Measurements from ENCODE around the gene TNRC6C. TPM values are rescaled to one million over a fixed set of nuclear protein-coding genes. Genes with fewer than 3 reads are reported as not detected.

Gene TNRC6C
- total and polyA plus RNA-seq, 2 experiments from 2014 or later, result 10.1 to 16.6 TPM

DNA sequence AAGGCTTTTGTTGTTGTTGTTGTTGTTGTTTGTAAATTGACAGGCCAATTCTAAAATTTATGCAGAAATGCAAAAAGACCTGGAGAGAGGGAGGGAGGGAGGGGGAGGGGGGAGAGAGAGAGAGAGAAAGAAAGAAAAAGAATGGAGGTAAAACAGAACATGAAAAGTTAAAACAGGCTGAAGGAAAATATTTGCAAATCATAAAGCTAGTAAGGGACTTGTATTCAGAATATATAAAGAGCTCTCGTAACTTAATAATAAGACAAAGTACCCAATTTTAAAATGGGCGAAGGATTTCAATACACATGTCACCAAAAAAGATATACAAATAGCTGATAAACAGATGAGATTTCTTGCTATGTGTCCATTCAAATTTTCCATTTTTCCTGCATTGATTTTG, 15.4 kb downstream of the TNRC6C start (continued):
- no peak for TF ChIP-seq EZH2 (IDR thresholded peaks at IDR 0.05; ENCODE audit: low read depth, unreplicated experiment)
- TF ChIP-seq POLR2AphosphoS5 (IDR thresholded peaks at IDR 0.05; ENCODE audit: low read depth), result no peak
- TF ChIP-seq ZNF114 (CRISPR knock-in tag; IDR thresholded peaks at IDR 0.05), result no peak
- TF ChIP-seq JUNB (IDR thresholded peaks at IDR 0.05; ENCODE audit: unreplicated experiment), result no peak
- no peak for TF ChIP-seq STAT1 (IDR thresholded peaks at IDR 0.05; ENCODE audit: unreplicated experiment)
- TF ChIP-seq EZH2phosphoT487 (IDR thresholded peaks at IDR 0.05; ENCODE audit: unreplicated experiment), result no peak
- no peak for TF ChIP-seq CREB1 (CRISPR knock-in tag; IDR thresholded peaks at IDR 0.05; ENCODE audit: low read depth)

DNA sequence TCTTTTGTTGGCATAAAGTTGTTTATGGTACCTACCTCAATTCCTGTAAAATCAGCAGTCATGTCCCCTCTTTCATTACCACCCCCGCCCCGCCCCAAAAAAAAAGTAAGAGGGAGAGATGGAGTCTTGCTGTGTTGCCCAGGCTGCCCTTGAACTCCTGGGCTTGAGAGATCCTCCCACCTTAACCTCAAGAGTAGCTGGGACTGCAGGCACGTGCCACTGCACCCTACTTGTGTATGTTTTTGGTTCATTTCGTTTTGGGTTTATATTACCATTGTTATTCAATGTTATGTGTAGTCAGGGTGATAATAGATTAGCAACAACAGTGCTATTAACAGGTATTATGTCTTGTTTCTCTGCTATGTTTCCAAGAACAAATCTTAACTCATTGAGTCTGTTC, 15.9 kb downstream of the TNRC6C start:
- Mint-ChIP-seq H3K4me1 (peaks cover 41% of the 10 kb centered on the region), H3K27me3 (ENCODE audit: insufficient read depth, low read depth, poor library complexity) (peaks cover 7% of the 10 kb centered on the region), H3K27ac (no peak overlapping the region), H3K9me3 (no peaks in the 10 kb centered on the region), H3K36me3 (ENCODE audit: low read depth) (no peaks in the 10 kb centered on the region), H3K4me3 (no peak overlapping the region)
- DNase-seq (ENCODE audit: low spot score) (no peak), ATAC-seq (no peak)
- Histone ChIP-seq H3K79me2 (replicated peaks; ENCODE audit: insufficient read depth) (peaks cover 96% of the 10 kb centered on the region), H4K20me1 (replicated peaks; ENCODE audit: insufficient read depth) (peaks cover 47% of the 10 kb centered on the region), H3K36me3 (ENCODE audit: insufficient read depth) (no peaks in the 10 kb centered on the region), H3K27ac (ENCODE audit: low read depth) (no peak overlapping the region), H3K4me3 (no peak overlapping the region), H3K9me2 (ENCODE audit: insufficient read depth) (no peaks in the 10 kb centered on the region), H3K27me3 (ENCODE audit: insufficient read depth) (no peaks in the 10 kb centered on the region), H3F3A (replicated peaks; ENCODE audit: low read depth) (no peaks in the 10 kb centered on the region), H3K4me1 (ENCODE audit: insufficient read depth) (peaks cover 25% of the 10 kb centered on the region), H2AFZ (no peak overlapping the region), H3K4me2 (peak overlapping the region; percentile 29; the same call in 1 of the 2 replicates)
- no peak for TF ChIP-seq EZH2 (IDR thresholded peaks at IDR 0.05; ENCODE audit: low read depth, unreplicated experiment)
- TF ChIP-seq POLR2AphosphoS5 (IDR thresholded peaks at IDR 0.05; ENCODE audit: low read depth), result no peak
- TF ChIP-seq REST (IDR thresholded peaks at IDR 0.05; ENCODE audit: unreplicated experiment), result no peak
- TF ChIP-seq, protein P1, sequence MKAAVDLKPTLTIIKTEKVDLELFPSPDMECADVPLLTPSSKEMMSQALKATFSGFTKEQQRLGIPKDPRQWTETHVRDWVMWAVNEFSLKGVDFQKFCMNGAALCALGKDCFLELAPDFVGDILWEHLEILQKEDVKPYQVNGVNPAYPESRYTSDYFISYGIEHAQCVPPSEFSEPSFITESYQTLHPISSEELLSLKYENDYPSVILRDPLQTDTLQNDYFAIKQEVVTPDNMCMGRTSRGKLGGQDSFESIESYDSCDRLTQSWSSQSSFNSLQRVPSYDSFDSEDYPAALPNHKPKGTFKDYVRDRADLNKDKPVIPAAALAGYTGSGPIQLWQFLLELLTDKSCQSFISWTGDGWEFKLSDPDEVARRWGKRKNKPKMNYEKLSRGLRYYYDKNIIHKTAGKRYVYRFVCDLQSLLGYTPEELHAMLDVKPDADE (IDR thresholded peaks at IDR 0.05), result no peak
- TF ChIP-seq EZH2phosphoT487 (IDR thresholded peaks at IDR 0.05; ENCODE audit: unreplicated experiment), result no peak
- TF ChIP-seq ZNF114 (CRISPR knock-in tag; IDR thresholded peaks at IDR 0.05), result no peak
- no peak for TF ChIP-seq NANOG (IDR thresholded peaks at IDR 0.05; ENCODE audit: borderline replicate concordance)
- no peak for TF ChIP-seq CREB1 (CRISPR knock-in tag; IDR thresholded peaks at IDR 0.05; ENCODE audit: low read depth)
- TF ChIP-seq ZNF331 (CRISPR knock-in tag; IDR thresholded peaks at IDR 0.05; ENCODE audit: low read depth), result no peak
- TF ChIP-seq, protein P2, sequence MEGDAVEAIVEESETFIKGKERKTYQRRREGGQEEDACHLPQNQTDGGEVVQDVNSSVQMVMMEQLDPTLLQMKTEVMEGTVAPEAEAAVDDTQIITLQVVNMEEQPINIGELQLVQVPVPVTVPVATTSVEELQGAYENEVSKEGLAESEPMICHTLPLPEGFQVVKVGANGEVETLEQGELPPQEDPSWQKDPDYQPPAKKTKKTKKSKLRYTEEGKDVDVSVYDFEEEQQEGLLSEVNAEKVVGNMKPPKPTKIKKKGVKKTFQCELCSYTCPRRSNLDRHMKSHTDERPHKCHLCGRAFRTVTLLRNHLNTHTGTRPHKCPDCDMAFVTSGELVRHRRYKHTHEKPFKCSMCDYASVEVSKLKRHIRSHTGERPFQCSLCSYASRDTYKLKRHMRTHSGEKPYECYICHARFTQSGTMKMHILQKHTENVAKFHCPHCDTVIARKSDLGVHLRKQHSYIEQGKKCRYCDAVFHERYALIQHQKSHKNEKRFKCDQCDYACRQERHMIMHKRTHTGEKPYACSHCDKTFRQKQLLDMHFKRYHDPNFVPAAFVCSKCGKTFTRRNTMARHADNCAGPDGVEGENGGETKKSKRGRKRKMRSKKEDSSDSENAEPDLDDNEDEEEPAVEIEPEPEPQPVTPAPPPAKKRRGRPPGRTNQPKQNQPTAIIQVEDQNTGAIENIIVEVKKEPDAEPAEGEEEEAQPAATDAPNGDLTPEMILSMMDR (conservative IDR thresholded peaks at IDR 0.05; ENCODE audit: low read depth in 2 of 2), result no peak
- TF ChIP-seq, protein P3, sequence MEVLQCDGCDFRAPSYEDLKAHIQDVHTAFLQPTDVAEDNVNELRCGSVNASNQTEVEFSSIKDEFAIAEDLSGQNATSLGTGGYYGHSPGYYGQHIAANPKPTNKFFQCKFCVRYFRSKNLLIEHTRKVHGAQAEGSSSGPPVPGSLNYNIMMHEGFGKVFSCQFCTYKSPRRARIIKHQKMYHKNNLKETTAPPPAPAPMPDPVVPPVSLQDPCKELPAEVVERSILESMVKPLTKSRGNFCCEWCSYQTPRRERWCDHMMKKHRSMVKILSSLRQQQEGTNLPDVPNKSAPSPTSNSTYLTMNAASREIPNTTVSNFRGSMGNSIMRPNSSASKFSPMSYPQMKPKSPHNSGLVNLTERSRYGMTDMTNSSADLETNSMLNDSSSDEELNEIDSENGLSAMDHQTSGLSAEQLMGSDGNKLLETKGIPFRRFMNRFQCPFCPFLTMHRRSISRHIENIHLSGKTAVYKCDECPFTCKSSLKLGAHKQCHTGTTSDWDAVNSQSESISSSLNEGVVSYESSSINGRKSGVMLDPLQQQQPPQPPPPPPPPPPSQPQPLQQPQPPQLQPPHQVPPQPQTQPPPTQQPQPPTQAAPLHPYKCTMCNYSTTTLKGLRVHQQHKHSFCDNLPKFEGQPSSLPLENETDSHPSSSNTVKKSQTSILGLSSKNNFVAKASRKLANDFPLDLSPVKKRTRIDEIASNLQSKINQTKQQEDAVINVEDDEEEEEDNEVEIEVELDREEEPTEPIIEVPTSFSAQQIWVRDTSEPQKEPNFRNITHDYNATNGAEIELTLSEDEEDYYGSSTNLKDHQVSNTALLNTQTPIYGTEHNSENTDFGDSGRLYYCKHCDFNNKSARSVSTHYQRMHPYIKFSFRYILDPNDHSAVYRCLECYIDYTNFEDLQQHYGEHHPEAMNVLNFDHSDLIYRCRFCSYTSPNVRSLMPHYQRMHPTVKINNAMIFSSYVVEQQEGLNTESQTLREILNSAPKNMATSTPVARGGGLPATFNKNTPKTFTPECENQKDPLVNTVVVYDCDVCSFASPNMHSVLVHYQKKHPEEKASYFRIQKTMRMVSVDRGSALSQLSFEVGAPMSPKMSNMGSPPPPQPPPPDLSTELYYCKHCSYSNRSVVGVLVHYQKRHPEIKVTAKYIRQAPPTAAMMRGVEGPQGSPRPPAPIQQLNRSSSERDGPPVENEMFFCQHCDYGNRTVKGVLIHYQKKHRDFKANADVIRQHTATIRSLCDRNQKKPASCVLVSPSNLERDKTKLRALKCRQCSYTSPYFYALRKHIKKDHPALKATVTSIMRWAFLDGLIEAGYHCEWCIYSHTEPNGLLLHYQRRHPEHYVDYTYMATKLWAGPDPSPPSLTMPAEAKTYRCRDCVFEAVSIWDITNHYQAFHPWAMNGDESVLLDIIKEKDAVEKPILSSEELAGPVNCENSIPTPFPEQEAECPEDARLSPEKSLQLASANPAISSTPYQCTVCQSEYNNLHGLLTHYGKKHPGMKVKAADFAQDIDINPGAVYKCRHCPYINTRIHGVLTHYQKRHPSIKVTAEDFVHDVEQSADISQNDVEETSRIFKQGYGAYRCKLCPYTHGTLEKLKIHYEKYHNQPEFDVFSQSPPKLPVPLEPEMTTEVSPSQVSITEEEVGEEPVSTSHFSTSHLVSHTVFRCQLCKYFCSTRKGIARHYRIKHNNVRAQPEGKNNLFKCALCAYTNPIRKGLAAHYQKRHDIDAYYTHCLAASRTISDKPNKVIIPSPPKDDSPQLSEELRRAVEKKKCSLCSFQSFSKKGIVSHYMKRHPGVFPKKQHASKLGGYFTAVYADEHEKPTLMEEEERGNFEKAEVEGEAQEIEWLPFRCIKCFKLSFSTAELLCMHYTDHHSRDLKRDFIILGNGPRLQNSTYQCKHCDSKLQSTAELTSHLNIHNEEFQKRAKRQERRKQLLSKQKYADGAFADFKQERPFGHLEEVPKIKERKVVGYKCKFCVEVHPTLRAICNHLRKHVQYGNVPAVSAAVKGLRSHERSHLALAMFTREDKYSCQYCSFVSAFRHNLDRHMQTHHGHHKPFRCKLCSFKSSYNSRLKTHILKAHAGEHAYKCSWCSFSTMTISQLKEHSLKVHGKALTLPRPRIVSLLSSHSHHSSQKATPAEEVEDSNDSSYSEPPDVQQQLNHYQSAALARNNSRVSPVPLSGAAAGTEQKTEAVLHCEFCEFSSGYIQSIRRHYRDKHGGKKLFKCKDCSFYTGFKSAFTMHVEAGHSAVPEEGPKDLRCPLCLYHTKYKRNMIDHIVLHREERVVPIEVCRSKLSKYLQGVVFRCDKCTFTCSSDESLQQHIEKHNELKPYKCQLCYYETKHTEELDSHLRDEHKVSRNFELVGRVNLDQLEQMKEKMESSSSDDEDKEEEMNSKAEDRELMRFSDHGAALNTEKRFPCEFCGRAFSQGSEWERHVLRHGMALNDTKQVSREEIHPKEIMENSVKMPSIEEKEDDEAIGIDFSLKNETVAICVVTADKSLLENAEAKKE (CRISPR knock-in tag; IDR thresholded peaks at IDR 0.05), result no peak
- no peak for TF ChIP-seq JUNB (IDR thresholded peaks at IDR 0.05; ENCODE audit: unreplicated experiment)

Measured in GM23338 (cell line).